Bladder microvascular endothelial cell (primary cell): ENCODE measurements around the gene CRHBP. TPM values are rescaled to one million over a fixed set of nuclear protein-coding genes. Genes with fewer than 3 reads are reported as not detected.

ENCODE experiments used
- total RNA-seq: library from RNA; depleted of rRNA; stranded (reverse); fragments of >200 nt; gene quantifications from 2 replicates; pipeline ENCODE4 v1.2.3, GENCODE V29; 2014

The CRHBP gene
- total RNA-seq, result 0.49 and 0.88 TPM in 2 replicates

GRCh38 chr5:76952795-76953536 is at the start of gene CRHBP:
Gene CRHBP, plus strand, starts transcription at chr5:76953045. Its CDS starts 90 bp downstream, at chr5:76953135.

Other genes starting within 250 kb of the CRHBP start
- 85.2 and 222 TPM in 2 replicates for gene F2R, start 236.9 kb upstream of the CRHBP start, total RNA-seq
- gene F2RL1, start 134.0 kb upstream of the CRHBP start, total RNA-seq, result 7.6 and 111 TPM in 2 replicates
- gene S100Z, start 103.0 kb upstream of the CRHBP start, total RNA-seq, result not detected in 2 replicates
- gene AGGF1, start 77.4 kb downstream of the CRHBP start, total RNA-seq, result 15.5 and 24.5 TPM in 2 replicates
- gene ZBED3, start 134.2 kb downstream of the CRHBP start, total RNA-seq, result 0.65 and 2.0 TPM in 2 replicates